ENCODE data around the gene LAG3.
A peak's percentile ranks its signal among the peaks of the same experiment; 100 is the strongest.

LAG3 gene

GRCh38 chr12:6782850-6783566 is 10.7 kb downstream of the LAG3 start:
- Histone ChIP-seq H3K9ac (ENCODE audit: low read length) (no peak overlapping the region), H3K27me3 (ENCODE audit: control insufficient read depth in 1 of 2, insufficient read depth in 1 of 2, low read length in 2 of 2) (no peaks in the 10 kb centered on the region), H3K36me3 (ENCODE audit: control insufficient read depth in 1 of 2, insufficient read depth in 2 of 2, low read depth in 1 of 2, low read length in 2 of 2) (no peaks in the 10 kb centered on the region), H2BK15ac (ENCODE audit: low read depth, poor library complexity, severe bottlenecking) (no peak overlapping the region), H2BK5ac (ENCODE audit: low read depth, low read length, poor library complexity, severe bottlenecking) (no peak overlapping the region), H3K23ac (ENCODE audit: low read length in 2 of 2) (no peak overlapping the region), H3K9me3 (ENCODE audit: control insufficient read depth, low read length) (no peaks in the 10 kb centered on the region), H3K4me1 (ENCODE audit: control insufficient read depth, insufficient read depth, low read depth, low read length) (peaks cover 8% of the 10 kb centered on the region), H3K18ac (ENCODE audit: low read depth in 1 of 2, low read length in 2 of 2) (no peak overlapping the region), H2BK12ac (ENCODE audit: low read length in 2 of 2) (no peak overlapping the region), H3K4me3 (ENCODE audit: insufficient read depth in 1 of 2, low read depth in 1 of 2, low read length in 2 of 2) (no peak overlapping the region), H2BK120ac (ENCODE audit: low read depth, low read length) (no peak overlapping the region), H2AFZ (ENCODE audit: low read depth, low read length) (no peak overlapping the region), H3K4ac (ENCODE audit: low read depth in 1 of 2, low read length in 2 of 2) (no peak overlapping the region), H4K91ac (ENCODE audit: low read length) (peak overlapping the region; percentile 8), H3K14ac (ENCODE audit: low read length in 2 of 2) (no peak overlapping the region), H3K4me2 (ENCODE audit: low read length, poor library complexity, severe bottlenecking) (no peak overlapping the region), H2AK5ac (ENCODE audit: low read length, severe bottlenecking) (no peak overlapping the region), H4K8ac (ENCODE audit: low read length) (no peak overlapping the region), H3K79me1 (replicated peaks; ENCODE audit: low read length, poor library complexity, severe bottlenecking) (no peaks in the 10 kb centered on the region), H3K27ac (ENCODE audit: low read length, poor library complexity, severe bottlenecking) (no peak overlapping the region)
- no peak for DNase-seq
- WGBS, result 84% methylated on average over 8 of the region's 10 CpGs

DNA sequence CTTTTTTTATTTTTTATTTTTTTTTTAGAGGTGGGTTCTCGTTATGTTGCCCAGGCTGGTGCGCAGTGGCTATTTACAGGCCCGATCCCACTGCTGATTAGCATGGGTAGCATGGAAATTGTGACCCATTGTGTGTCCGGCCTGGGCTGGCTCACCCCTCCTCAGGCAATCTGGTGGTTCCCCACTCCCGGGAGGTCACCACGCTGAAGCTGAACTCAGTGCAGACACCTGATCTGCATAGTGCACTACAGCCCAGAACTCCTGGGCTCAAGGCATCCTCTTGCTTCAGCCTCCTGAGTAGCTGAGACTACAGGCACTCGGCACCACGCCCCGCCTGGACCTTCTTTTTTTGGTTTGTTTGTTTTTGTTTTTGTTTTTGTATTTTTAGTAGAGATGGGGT is 11.5 kb downstream of the LAG3 start:
- no peaks in the 10 kb centered on the region for H3K4me1 ChIP-seq (ENCODE audit: control insufficient read depth, insufficient read depth, low read depth, low read length)
- H2BK120ac ChIP-seq (ENCODE audit: low read depth, low read length), result no peak overlapping the region
- no peak overlapping the region for H2BK5ac ChIP-seq (ENCODE audit: low read depth, low read length, poor library complexity, severe bottlenecking)
- no peak overlapping the region for H3K4me2 ChIP-seq (ENCODE audit: low read length, poor library complexity, severe bottlenecking)
- H3K14ac ChIP-seq (ENCODE audit: low read length in 2 of 2), result no peak overlapping the region
- H3K27ac ChIP-seq (ENCODE audit: low read length, poor library complexity, severe bottlenecking), result no peak overlapping the region
- no peak for DNase-seq
- no peak overlapping the region for H2AFZ ChIP-seq (ENCODE audit: low read depth, low read length)
- no peak overlapping the region for H3K18ac ChIP-seq (ENCODE audit: low read depth in 1 of 2, low read length in 2 of 2)
- H3K4ac ChIP-seq (ENCODE audit: low read depth in 1 of 2, low read length in 2 of 2), result no peak overlapping the region
- H4K8ac ChIP-seq (ENCODE audit: low read length), result no peak overlapping the region
- H3K27me3 ChIP-seq (ENCODE audit: control insufficient read depth in 1 of 2, insufficient read depth in 1 of 2, low read length in 2 of 2), result no peaks in the 10 kb centered on the region
- H2BK15ac ChIP-seq (ENCODE audit: low read depth, poor library complexity, severe bottlenecking), result no peak overlapping the region
- H3K4me3 ChIP-seq (ENCODE audit: insufficient read depth in 1 of 2, low read depth in 1 of 2, low read length in 2 of 2), result no peak overlapping the region
- WGBS, result 93% methylated on average over 9 of the region's 9 CpGs
- no peak overlapping the region for H3K23ac ChIP-seq (ENCODE audit: low read length in 2 of 2)
- H2AK5ac ChIP-seq (ENCODE audit: low read length, severe bottlenecking), result no peak overlapping the region
- no peak overlapping the region for H3K9ac ChIP-seq (ENCODE audit: low read length)
- no peaks in the 10 kb centered on the region for H3K36me3 ChIP-seq (ENCODE audit: control insufficient read depth in 1 of 2, insufficient read depth in 2 of 2, low read depth in 1 of 2, low read length in 2 of 2)
- no peaks in the 10 kb centered on the region for H3K79me1 ChIP-seq (replicated peaks; ENCODE audit: low read length, poor library complexity, severe bottlenecking)
- no peaks in the 10 kb centered on the region for H3K9me3 ChIP-seq (ENCODE audit: control insufficient read depth, low read length)
- H2BK12ac ChIP-seq (ENCODE audit: low read length in 2 of 2), result no peak overlapping the region
- H4K91ac ChIP-seq (ENCODE audit: low read length), result no peak overlapping the region

- DNase-seq, result no peak
- no peak overlapping the region for H2BK120ac ChIP-seq (ENCODE audit: low read depth, low read length)
- no peak overlapping the region for H3K27ac ChIP-seq (ENCODE audit: low read length, poor library complexity, severe bottlenecking)
- H2BK5ac ChIP-seq (ENCODE audit: low read depth, low read length, poor library complexity, severe bottlenecking), result no peak overlapping the region
- H3K4ac ChIP-seq (ENCODE audit: low read depth in 1 of 2, low read length in 2 of 2), result no peak overlapping the region
- no peak overlapping the region for H3K18ac ChIP-seq (ENCODE audit: low read depth in 1 of 2, low read length in 2 of 2)
- H2AFZ ChIP-seq (ENCODE audit: low read depth, low read length), result no peak overlapping the region
- no peaks in the 10 kb centered on the region for H3K4me1 ChIP-seq (ENCODE audit: control insufficient read depth, insufficient read depth, low read depth, low read length)
- no peak overlapping the region for H3K4me2 ChIP-seq (ENCODE audit: low read length, poor library complexity, severe bottlenecking)
- H3K14ac ChIP-seq (ENCODE audit: low read length in 2 of 2), result no peak overlapping the region
- H3K4me3 ChIP-seq (ENCODE audit: insufficient read depth in 1 of 2, low read depth in 1 of 2, low read length in 2 of 2), result no peak overlapping the region
- H4K91ac ChIP-seq (ENCODE audit: low read length), result no peak overlapping the region
- 69% methylated on average over 5 of the region's 5 CpGs for WGBS
- no peak overlapping the region for H2BK15ac ChIP-seq (ENCODE audit: low read depth, poor library complexity, severe bottlenecking)
- H2BK12ac ChIP-seq (ENCODE audit: low read length in 2 of 2), result no peak overlapping the region
- no peak overlapping the region for H2AK5ac ChIP-seq (ENCODE audit: low read length, severe bottlenecking)
- no peak overlapping the region for H3K9ac ChIP-seq (ENCODE audit: low read length)
- no peak overlapping the region for H4K8ac ChIP-seq (ENCODE audit: low read length)
- H3K36me3 ChIP-seq (ENCODE audit: control insufficient read depth in 1 of 2, insufficient read depth in 2 of 2, low read depth in 1 of 2, low read length in 2 of 2), result no peaks in the 10 kb centered on the region
- no peak overlapping the region for H3K23ac ChIP-seq (ENCODE audit: low read length in 2 of 2)
- H3K79me1 ChIP-seq (replicated peaks; ENCODE audit: low read length, poor library complexity, severe bottlenecking), result no peaks in the 10 kb centered on the region
- no peaks in the 10 kb centered on the region for H3K9me3 ChIP-seq (ENCODE audit: control insufficient read depth, low read length)
- no peaks in the 10 kb centered on the region for H3K27me3 ChIP-seq (ENCODE audit: control insufficient read depth in 1 of 2, insufficient read depth in 1 of 2, low read length in 2 of 2)
Observed at GRCh38 chr12:6784296-6784695, 12.0 kb downstream of the LAG3 start.

GRCh38 chr12:6784761-6785160 is 12.4 kb downstream of the LAG3 start:
- Histone ChIP-seq H2BK15ac (ENCODE audit: low read depth, poor library complexity, severe bottlenecking) (no peak overlapping the region), H3K4ac (ENCODE audit: low read depth in 1 of 2, low read length in 2 of 2) (no peak overlapping the region), H2BK120ac (ENCODE audit: low read depth, low read length) (no peak overlapping the region), H3K27me3 (ENCODE audit: control insufficient read depth in 1 of 2, insufficient read depth in 1 of 2, low read length in 2 of 2) (peaks cover 0 to 5% of the 10 kb centered on the region in 2 experiments), H3K4me1 (ENCODE audit: control insufficient read depth, insufficient read depth, low read depth, low read length) (peaks cover 4% of the 10 kb centered on the region), H4K91ac (ENCODE audit: low read length) (no peak overlapping the region), H3K23ac (ENCODE audit: low read length in 2 of 2) (no peak overlapping the region), H3K36me3 (ENCODE audit: control insufficient read depth in 1 of 2, insufficient read depth in 2 of 2, low read depth in 1 of 2, low read length in 2 of 2) (no peaks in the 10 kb centered on the region), H4K8ac (ENCODE audit: low read length) (peak overlapping the region; percentile 40), H2AK5ac (ENCODE audit: low read length, severe bottlenecking) (no peak overlapping the region), H2BK12ac (ENCODE audit: low read length in 2 of 2) (no peak overlapping the region), H3K4me3 (ENCODE audit: insufficient read depth in 1 of 2, low read depth in 1 of 2, low read length in 2 of 2) (no peak overlapping the region), H3K9ac (ENCODE audit: low read length) (no peak overlapping the region), H3K18ac (ENCODE audit: low read depth in 1 of 2, low read length in 2 of 2) (no peak overlapping the region), H3K14ac (ENCODE audit: low read length in 2 of 2) (no peak overlapping the region), H3K27ac (ENCODE audit: low read length, poor library complexity, severe bottlenecking) (no peak overlapping the region), H2BK5ac (ENCODE audit: low read depth, low read length, poor library complexity, severe bottlenecking) (no peak overlapping the region), H3K9me3 (ENCODE audit: control insufficient read depth, low read length) (no peaks in the 10 kb centered on the region), H3K79me1 (replicated peaks; ENCODE audit: low read length, poor library complexity, severe bottlenecking) (no peaks in the 10 kb centered on the region), H2AFZ (ENCODE audit: low read depth, low read length) (no peak overlapping the region), H3K4me2 (ENCODE audit: low read length, poor library complexity, severe bottlenecking) (no peak overlapping the region)
- 58% methylated on average over 4 of the region's 5 CpGs for WGBS
- no peak for DNase-seq
